HG03571 (cell line): ENCODE results near the gene WDR18.

Source experiments
- ATAC-seq: cut with Tn5 transposase; IDR thresholded peaks from one replicate; pipeline ENCODE4 v1.9.1; 2021; ENCODE audit not compliant: unreplicated experiment

Gene WDR18

DNA sequence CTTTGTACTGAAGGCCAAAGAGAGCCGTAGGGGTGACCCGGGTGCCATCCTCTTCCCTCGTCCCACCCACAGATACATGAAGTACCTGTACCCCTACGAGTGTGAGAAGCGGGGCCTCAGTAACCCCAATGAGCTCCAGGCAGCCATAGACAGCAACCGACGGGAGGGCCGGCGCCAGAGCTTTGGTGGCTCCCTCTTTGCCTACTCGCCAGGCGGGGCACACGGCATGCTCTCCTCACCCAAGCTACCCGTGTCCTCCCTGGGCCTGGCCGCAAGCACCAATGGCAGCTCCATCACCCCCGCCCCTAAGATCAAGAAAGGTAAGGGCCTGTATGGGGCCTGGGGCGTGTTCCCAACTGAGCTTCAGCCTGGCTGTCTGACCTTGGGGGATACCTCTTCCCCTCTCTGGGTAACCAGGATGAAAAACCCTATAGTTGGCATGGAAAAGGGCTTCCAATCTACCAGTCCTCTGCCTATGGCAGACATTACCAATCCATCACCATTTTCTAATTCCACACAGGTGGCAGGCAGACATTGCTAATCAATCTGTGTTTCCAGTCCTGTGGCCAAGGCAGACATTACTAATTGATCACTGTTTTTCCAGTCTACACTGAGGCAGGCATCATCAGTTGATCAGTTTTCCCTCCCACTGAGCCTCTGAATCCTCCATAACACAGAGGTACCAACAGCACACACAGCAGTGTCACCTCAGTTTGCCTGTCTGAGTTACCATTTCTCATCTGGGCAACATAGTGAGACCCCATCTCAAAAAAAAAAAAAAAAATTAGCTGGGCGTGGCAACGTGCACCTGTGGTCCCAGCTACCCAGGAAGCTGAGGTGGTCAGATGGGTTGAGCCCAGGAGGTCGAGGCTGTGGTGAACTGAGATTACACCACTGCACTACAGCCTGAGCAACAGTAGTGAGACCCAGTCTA lies 19.1 kb upstream of the WDR18 start:
- ATAC-seq: no peak

DNA sequence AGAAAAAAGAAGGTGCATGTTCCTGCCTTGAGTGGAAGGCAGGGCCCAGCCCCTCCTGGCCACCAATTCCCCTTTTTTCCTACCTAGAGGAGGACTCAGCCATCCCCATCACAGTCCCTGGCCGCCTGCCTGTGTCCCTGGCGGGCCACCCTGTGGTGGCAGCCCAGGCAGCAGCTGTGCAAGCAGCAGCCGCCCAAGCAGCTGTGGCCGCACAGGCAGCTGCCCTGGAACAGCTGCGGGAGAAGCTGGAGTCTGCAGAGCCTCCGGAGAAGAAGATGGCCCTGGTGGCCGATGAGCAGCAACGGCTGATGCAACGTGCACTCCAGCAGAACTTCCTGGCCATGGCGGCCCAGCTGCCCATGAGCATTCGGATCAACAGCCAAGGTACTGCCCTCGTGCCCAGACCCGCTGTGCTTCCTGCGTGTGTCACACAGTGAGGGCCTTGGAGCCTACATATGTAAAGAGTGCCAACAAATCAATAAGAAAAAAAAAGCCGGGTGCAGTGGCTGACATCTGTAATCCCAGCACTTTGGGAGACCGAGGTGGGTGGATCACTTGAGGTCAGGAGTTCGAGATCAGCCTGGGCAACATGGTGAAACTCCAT lies 17.6 kb upstream of the WDR18 start:
- no peak for ATAC-seq

DNA sequence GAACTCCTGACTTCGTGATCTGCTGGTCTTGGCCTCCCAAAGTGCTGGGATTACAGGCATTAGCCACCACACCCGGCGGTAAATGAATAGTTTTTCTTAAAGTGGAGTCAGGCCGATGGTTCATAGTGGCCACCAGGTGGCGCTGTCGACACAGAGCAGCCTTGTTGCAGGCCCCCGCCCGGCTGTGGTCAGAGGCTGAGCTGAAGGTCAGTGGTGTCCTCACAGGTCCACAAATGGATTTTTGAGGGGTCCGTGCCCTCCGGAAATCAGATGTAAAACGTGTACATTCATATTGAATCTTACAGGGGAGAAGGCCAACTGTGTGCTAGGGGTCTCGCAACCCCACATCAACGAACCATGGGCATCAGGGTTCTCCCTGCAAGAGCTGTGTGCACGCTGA lies 13.4 kb upstream of the WDR18 start:
- ATAC-seq: no peak

DNA sequence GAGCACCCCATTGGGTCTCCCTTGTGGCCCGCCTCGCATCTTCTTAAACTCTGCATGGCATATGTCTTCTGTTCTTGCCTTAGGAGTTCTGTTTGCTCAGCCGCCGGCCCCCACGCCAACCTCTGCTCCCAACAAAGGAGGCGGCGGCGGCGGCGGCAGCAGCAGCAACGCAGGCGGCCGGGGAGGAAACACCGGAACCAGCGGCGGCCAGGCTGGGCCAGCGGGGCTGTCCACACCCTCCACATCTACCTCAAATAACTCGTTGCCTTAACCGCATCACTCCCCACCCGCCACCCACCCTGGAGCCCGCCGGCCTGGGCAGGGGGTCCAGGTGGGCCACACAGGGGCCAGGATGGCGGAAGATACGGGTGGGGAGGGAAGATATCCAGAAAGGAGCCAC lies 12.3 kb upstream of the WDR18 start:
- ATAC-seq: no peak

DNA sequence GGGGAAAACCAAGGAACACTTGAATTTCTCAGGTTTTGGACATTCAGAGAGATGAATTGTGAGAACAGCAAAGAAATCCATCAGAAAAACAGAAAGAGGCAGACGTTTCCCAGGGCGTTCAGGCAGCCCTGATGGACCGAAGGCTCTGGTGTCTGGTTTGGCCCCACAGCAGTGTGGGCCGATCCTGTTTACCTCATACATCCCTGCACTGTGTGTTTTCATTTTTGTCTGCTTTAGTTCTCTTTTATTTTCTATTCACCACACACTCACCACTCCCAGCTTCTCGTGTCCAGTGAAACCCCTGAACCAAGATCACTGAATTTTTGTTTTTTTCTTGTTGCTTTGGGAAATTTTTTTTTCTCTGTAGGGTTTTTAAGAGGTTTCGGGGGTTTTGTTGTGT lies 11.9 kb upstream of the WDR18 start:
- no peak for ATAC-seq

DNA sequence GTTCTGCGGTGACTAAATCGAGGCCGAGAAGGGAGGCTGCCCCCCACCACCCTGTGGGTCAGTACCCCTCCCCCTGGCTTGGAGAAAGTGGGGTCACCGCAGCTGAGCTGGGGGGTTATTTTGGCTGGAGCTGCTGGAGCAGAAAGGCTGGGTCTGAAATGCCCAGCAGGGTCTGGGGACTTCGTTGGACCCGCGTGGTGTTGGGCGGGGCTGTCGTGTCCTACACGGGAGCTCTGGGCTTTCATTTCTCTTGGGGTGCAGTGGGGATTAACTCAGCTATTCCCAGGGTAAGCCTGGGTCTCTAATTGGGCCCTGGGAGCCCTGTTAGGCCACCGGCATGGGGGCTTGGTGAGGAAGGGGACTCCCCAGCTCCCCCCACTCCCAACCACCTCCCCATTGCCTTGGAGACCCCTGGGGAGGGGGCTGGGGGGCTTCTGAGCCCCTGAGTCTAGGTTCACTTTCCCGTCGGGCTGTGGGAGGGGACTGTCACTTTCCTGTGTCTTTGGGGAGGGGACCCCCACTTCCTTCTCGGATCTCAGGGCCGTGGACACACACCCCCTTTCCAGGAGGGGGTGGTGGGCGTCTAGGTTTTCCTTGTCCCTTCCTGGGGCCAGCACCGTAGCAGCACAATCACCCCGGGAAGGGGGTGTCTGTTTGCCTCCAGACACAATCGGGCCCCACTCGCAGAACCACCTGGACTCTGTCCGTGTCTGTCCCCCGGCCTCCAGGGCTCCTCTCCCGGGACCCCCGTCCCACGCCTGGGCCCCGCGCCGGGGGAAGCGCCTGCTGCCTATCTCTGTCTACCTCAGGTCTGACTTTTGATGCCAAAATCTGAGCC lies 10.2 kb upstream of the WDR18 start:
- no peak for ATAC-seq

DNA sequence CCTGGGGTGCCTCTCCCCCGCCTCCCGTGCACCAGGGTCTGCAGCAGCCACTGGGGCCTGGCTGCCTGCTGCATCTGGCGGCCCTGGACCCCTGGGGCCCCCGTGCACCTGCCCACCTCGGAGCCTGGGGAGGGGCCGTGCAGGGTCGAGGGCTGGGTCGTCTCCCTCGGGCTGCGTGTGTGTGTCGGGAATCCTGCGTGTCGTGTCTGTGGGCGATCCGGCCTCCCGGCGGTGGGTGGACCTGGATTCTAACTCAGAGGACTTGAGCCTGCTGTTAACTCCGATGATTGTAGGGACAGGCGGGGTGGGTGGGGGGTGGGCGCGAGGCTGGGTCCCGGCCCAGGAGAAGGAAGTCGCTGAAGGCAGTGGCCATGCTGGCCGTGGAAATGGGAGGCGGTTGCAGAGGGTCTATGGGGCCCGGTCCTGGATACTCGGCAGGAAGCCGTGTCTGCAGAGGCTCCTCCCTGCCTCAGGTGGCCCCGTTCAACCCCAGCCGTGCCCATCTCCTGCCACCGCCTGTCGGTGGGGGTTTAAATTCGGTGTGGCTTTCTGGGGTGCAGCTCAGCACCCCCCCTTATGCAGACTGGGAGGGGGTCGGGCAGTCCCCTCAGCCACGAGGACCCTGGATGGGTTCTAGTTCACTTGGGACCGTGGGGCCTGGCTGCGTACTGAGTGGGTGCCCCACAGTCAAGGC lies 9.4 kb upstream of the WDR18 start:
- no peak for ATAC-seq

DNA sequence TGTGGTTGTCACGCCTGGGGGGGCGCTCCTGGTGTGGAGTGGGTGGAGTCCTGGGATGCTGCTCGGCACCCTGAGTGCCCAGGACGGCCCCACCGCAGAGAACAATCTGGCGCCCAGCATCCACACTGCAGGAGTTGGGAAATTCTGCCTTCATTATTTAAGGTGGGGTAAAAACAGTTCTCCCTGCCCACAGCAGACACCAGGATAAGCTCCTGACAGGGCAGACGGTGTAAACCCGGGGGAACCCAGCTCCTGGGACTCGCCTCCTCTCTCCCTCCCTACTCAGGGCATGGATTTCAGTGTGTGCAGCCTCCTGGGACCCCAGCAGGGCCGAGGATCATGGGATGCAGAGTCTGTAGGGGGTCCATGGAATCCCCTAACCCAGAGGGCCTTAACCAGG lies 7.7 kb upstream of the WDR18 start:
- ATAC-seq: no peak

DNA sequence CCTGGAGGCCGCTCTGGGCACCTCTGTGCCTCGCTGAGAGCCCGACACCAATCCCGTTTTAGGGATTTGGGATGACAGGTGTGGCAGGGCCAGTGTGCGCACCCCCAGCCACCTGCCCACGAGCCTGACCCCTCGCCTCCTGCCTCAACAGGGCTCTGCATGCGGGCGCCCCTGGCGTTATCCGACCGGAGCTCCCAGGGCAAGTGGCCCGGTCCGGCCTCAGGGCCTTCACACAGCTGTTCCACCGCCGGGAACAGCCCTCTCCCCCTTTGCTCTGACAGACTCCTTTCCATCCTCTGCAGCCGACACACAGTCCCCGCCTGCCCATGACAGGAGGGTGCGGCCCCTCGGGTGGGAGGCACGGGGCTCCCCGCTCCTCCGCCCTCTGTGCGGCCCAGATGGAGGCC lies 7.1 kb upstream of the WDR18 start:
- ATAC-seq: no peak

DNA sequence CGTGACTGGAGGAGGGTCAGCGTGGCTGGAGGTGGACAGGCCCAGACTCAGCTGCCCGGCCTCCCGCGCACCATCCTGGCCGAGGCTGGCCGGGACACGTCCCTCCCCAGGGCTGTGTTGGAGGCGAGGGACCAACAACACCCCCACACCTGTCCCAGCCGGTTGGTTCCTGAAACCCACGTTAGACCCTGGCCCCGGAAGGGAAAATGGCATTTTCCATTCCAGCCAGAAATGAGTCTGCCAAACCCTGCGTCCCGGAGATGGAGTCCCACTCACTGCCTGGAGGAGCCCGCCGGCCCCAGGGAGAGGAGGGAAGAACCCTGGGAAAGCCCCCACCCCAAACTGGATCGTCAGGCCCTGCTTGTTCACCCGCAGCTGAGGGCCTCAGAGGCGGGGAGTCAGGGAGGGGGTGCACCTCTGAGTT lies 4.8 kb upstream of the WDR18 start:
- no peak for ATAC-seq

DNA sequence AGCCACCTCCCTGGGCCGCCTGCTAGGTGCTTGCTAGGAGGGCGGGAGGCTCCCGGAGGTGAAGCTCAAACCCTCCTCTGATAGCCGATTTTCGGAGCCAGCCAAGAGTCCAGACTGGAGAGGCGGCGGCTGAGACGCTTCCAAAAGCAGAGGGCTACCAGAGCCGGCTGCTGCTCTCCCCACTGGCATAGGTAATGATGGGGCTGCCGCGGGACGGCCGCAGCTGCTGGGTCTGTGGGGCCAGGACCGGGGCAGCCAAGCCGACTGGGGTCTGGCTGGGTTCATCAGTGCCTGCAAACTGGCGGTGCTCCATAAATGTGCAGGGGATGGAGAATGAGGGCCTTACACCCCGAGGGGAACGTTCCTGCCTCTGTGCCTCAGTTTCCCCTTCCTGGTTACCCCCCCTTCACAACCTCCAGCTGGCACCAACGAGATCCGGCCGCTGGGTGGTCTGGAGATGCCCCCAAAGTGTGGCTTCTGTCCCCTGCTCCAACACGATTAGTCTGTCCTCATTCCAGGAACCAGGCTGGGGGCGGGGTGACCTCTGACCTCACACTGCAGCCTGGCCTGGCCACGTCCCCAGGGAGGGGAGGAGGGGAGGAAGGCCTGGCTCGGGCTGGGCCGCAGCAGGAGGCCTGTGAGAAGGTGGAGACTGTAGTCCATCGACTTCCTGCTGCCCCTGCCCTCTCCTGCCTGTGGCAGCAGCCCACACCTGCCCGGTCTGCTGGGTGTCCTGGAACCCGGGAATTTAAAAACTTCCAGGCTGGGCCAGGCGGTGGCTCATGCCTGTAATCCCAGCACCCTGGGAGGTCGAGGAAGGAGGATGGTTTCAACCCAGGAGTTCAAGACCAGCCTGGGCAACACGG lies 3.8 kb upstream of the WDR18 start:
- ATAC-seq: no peak

DNA sequence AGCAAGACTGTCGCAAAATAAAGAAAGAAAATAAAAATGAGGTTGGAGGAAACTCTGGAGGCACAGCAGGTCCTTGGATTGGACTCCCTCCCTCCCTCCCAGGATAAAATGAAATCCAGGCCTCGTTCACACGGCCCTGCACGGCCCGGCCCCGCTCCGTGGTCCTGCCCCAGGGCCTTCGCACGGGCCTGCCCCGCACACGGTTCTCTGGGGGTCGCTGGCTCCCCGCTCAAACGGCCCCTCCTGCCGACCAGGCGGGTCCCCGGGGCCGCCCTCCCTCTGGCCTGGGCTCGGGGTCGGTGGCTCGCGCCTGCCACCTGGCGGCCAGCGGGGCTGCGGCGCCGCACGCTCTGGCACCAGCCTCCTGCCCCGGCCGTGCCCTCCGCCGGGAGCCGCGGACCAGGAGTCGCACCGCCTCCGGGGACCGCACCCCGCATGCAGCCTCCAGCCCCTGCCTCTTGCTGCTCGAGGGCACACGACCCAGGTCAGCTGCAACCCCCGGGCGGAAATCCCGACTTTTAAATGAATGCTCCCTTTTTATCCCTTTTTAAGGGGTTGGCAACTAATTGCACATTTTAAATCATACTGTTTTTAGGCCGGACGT lies 1.5 kb upstream of the WDR18 start:
- ATAC-seq: peak; percentile 56

DNA sequence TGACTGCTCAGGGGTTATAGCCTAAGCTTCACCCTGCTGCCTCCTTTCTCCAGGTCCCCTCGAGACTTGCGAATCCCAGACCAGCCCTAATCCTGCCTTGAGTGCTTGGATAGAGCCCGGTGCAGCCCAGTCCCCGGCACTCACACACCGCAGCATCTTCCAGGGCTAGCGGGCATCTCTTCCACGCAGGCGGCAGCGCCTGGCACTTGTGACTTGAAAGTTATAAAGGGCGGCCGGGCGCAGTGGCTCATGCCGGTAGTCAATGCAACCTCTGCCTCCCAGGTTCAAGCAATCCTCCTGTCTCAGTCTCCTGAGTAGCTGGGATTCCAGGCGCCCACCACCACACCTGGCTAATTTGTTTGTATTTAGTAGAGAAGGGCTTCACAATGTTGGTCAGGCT lies 1.9 kb downstream of the WDR18 start:
- ATAC-seq: no peak

DNA sequence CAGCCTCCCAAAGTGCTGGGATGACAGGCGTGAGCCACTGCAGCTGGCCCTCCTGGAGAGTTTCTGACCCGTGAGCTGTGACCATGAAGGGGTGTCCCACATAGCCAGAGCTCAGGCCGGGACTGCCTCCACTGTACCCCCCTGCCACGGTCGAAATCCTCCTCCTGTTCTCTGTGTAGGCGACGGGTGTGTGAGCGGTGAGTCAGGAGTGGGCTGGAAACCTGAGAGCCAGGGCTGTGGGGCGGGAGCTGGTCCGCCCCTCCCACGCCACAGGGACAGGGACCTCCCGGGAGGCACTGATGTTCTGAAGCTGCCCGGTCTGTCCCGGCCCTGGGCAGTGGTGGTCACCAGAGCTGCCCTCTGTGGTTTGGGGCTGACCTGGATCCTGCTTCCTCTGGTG lies 3.9 kb downstream of the WDR18 start:
- ATAC-seq: no peak

DNA sequence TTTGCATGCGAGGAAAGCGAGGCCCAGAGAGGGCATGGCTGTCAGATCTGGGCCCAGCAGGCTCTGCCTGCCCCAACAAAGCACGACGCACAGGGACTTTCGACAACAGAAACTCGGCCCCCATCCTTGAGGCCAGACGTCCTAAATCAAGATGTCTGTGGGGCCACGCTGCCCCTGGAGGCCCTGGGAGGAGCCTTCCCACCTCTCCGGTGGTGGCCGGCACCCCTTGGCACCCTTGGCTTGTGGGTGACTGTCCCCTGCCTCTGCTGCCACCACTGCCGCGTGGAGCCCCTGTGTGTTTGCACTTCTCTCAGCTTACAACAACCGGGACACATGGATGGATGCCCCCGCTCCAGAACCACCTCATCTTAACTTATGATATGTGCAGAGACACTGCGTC lies 4.4 kb downstream of the WDR18 start:
- ATAC-seq: no peak

DNA sequence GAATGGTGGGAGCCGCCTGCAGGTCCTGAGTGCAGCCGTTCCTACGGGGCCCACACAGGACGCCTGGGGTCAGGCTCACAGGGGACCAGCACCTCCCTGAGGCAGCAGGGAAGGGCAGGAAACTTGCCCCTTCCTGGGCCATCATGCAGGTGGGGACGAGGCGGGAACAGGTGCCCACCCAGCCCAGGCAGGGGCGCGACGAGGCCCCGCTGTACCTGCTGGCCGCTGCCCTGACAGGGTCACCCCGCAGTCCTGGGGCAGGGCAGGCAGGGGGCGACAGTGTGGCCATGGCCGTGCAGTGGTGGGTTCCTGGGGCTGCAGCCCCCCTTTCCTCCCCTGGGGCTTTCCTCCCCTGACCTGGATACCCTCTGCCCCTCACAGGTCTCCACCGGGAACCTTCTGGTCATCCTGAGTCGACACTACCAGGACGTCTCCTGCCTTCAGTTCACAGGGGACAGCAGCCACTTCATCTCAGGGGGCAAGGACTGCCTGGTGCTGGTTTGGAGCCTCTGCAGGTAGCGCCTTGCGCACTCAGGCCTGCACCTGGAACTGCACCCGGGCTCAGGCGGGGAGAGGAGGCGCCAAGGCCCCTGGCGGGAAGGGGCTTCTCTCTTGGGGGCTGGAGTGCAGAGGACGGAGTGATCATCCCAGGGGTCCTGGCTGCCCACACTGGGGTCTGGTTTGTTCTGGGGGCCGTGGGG lies 5.4 kb downstream of the WDR18 start:
- ATAC-seq: no peak

DNA sequence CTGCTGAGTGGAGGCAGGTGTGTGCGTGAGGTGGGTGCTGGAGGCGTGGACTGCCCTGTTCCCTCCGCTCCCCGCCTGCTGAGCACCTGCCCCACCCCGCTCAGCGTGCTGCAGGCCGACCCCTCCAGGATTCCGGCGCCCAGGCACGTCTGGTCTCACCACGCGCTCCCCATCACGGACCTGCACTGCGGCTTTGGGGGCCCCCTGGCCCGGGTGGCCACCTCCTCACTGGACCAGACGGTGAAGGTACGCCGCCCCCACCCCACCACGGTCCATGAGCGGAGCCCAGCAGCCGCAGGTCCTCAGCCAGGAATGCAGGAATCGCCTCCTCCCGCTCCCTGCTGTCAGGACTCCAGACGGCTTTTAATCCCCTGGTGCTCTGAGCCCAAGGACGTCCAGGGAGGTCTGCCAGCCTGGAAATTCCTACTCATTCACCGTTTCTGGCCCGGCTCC lies 6.0 kb downstream of the WDR18 start:
- no peak for ATAC-seq

DNA sequence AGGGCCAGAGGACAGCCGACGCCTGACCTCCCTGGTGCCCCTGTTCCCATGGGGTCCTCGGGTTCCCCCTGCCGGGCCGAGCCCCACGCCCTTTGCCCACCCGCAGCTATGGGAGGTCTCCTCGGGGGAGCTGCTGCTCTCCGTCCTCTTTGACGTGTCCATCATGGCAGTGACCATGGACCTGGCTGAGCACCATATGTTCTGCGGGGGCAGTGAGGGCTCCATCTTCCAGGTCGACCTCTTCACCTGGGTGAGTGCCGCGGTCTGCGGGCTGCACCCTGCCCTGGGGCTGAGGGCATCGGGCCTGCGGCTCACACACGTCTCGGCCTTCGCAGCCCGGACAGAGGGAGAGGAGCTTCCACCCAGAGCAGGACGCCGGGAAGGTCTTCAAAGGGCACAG lies 6.6 kb downstream of the WDR18 start:
- no peak for ATAC-seq
